ENCODE measurements around the gene ARAF.
"Not testable (repeated sequence)": the region's sequence is repeated elsewhere in the genome, so short reads cannot be mapped to it uniquely, and the experiment has no call there.

Gene ARAF

GRCh38 chrX:47584714-47585113, 23.7 kb downstream of the ARAF start:
- DNase-seq (ENCODE audit: extremely low read depth in 1 of 2, low read depth in 1 of 2): no peak

DNA sequence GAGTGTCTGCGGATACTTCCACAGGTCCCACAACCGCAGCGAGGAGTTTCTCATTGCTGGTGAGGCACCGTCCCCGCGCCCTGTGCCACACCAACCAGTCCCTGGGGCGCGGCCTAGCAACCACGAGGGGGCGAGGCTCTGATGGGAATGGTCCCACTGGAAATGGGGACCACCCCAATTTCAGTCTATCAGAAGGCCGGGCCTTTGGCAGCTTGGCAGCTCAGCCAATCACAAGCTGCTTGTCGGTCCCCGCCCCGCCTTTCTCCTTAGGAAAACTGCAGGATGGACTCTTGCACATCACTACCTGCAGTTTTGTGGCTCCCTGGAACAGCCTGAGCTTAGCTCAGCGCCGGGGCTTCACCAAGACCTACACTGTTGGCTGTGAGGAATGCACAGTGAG, 24.3 kb downstream of the ARAF start:
- no peak for DNase-seq (ENCODE audit: extremely low read depth in 1 of 2, low read depth in 1 of 2)

DNA sequence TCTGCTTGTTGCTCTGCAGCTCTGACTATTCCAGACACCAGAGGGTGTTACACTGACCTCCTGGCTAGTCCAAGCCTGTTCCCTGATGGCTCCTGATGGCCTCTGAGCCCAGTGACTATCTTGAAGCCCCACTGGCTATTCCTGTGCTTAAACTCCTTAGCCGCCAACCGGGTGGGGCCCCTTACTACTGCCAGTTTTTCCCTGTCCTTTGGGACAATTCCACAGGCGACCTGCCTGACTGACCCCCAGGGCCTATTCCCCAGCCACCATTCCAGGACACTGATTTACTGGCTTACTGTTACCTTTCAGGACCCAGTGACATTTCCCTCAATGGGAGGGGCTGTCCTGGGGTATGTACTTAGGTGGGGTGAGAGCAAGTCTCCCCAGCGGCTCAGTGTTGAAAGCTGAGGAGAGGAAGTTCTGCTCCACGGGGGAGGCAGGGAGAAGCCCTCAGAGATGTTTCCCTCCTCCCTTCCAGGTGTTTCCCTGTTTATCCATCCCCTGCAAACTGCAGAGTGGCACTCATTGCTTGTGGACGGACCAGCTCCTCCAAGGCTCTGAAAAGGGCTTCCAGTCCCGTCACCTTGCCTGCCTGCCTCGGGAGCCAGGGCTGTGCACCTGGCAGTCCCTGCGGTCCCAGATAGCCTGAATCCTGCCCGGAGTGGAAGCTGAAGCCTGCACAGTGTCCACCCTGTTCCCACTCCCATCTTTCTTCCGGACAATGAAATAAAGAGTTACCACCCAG, 25.2 kb downstream of the ARAF start:
- no peak for DNase-seq (ENCODE audit: extremely low read depth in 1 of 2, low read depth in 1 of 2)

GRCh38 chrX:47587091-47587891, 26.3 kb downstream of the ARAF start:
- no peak for DNase-seq (ENCODE audit: extremely low read depth in 1 of 2, low read depth in 1 of 2)

DNA sequence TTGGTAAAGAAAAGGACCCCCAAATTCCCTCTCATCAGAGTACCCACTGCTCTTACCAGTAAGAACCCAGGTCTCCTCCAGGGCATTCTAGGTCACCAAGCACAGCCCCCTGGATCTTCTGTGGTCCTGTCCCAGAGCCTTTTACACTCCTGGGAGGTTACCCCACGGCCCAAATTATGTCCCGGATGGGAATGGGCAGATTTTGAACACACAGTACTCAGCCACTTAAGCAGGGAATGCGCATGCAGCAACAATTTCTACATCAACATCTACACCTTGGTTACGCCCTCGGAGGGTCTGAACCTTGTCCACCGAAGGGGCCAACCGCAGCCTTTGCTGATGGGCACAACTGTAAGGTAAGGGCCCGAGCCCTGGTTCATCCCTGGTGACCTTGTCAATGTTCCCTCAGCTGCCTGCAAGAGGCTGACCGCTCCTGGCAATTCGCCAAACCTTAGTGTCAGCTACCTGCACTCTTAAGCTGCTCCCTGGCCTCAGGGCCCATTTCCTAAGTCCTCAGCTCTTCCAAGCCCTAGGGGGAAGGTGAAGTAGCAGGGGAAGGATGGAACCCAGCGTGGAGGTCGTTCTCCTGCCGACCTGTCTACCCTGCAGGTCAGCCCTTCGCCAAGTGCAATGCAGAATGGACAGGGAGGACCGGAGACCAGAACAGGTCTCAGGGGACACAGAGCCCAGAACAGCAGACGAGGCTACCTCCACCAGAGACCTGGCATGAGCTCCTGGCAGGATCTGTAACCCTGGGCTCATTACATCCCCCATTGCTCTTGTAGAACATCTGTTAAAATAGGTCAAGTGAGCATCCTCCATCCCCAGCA, 27.1 kb downstream of the ARAF start:
- DNase-seq (ENCODE audit: extremely low read depth in 1 of 2, low read depth in 1 of 2): no peak

GRCh38 chrX:47590984-47591383, 30.0 kb downstream of the ARAF start:
- DNase-seq (ENCODE audit: extremely low read depth in 1 of 2, low read depth in 1 of 2): no peak

DNA sequence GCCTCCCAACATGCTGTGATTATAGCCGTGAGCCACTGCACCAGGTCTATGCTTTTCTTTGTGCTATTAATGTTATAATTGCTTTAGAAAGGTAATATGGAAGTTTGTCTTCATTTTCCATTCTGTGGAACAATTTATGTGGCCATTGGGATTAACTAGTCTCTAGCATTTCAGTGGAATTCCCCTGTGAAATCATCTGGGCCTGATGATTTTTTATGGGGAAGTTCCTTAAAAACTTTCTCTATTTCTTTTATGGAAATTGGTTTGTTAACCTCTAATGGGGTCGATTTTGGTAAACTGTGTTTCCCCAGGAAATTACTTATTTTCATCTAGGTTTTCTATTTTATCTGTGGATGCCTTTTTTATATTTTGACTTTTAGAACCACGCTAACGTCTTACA, 32.5 kb downstream of the ARAF start:
- DNase-seq (ENCODE audit: extremely low read depth in 1 of 2, low read depth in 1 of 2): no peak

DNA sequence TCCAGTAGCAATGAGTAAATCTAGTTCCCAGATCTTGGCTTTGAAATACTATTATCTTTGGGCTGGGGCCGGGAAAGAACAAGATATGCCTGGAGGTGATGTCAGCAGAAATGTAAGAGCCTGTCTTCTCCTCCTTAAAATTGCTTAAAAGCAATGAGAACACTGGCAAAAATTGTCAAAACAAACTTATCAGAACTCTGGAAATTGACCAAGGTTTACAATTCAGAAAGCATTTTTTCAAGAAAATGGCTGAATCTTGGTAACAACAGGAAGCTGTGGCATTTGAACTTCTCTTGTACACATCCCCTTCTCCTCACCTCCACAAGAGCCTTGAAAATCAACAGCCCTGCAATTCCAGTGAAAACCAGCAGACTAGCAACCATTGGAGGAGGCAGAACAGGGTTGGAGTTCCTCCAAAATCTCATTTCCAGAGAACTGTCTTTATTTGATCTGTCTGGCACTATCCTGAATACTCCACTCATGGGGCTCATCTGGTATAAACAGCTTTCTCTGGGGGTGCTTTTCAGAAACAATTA, 34.8 kb downstream of the ARAF start:
- no peak for DNase-seq (ENCODE audit: extremely low read depth in 1 of 2, low read depth in 1 of 2)

- DNase-seq (ENCODE audit: extremely low read depth in 1 of 2, low read depth in 1 of 2): no peak
These were observed 35.3 kb downstream of the ARAF start for GRCh38 chrX:47596256-47596655.

DNA sequence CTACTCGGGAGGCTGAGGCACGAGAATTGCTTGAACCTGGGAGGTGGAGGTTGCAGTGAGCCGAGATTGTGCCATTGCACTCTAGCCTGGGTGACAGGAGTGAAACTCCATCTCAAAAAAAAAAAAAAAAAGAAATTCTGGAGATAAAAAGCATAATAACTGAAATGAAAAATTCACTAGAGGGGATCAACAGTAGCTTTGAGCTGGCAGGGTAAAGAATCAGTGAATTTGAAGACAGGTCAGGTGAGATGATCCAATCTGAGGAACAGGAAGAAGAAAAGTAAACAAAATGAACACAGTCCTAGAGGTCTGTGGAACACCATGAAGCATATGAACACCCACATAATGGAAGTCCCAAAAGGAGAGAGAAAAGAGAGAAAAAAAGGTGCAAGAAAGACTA, 36.2 kb downstream of the ARAF start:
- DNase-seq (ENCODE audit: extremely low read depth in 1 of 2, low read depth in 1 of 2): no peak

- DNase-seq (ENCODE audit: extremely low read depth in 1 of 2, low read depth in 1 of 2): not testable (repeated sequence)
These were observed 42.1 kb downstream of the ARAF start for GRCh38 chrX:47603125-47603524.

DNA sequence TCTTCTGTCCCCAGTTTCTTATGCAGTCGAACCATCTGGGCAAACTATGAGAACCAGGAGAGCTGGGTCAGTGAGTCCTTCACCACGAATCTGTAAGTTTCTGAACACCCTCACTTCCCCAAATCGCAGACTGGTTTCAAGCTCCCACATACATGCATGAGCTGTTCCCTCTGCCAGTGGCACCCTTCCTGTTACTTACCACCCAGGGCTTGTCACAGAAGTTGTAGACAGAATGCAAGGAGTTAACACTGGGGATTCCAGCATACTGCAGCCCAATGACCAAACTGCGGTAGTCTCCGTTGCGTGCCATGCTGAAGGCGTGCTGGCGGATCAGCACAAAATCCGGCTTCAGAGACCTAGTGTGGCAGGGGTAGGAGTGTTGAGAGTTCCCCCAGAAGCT, 44.0 kb downstream of the ARAF start:
- no peak for DNase-seq (ENCODE audit: extremely low read depth in 1 of 2, low read depth in 1 of 2)

DNA sequence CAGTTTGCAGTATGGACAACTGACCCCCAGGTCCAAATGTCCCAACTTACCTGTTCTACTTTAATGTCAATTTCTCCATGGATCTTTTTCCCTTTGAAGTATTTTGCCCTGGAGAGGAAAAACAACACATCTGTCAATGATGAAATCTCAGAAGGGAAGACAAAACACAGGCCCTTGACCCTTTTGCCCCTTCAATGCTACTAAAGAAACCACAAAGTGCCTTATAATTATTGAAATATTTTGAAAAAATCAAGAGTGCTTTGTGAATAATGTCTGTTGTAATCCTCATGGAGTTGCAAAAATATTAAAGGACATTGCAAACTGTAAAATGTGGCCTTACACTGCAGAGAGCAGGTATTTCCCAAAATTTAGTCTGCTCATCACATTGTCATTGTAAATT, 46.1 kb downstream of the ARAF start:
- no peak for DNase-seq (ENCODE audit: extremely low read depth in 1 of 2, low read depth in 1 of 2)

GRCh38 chrX:47608130-47608810, 47.3 kb downstream of the ARAF start:
- DNase-seq (ENCODE audit: extremely low read depth in 1 of 2, low read depth in 1 of 2): no peak

DNA sequence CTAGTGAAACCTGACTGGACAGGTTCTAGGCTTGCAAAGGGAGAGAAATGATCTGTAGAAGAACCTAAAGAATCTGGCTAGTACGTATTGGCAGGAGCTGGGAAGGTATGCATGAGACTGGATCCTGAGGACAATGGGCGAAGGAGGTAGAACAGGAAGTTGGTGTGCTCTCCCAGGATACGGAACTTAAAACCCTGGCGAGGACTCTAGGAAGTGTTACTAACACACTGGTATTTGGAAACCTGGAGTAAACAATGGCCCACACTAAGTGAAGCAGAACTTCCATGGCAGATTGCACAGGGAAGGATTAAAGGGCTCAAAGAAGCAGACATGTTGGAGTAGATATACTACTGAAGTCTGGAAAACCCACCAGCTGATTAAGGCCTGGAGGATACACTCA, 49.5 kb downstream of the ARAF start:
- DNase-seq (ENCODE audit: extremely low read depth in 1 of 2, low read depth in 1 of 2): no peak

GRCh38 chrX:47611489-47611888, 50.5 kb downstream of the ARAF start:
- no peak for DNase-seq (ENCODE audit: extremely low read depth in 1 of 2, low read depth in 1 of 2)

- DNase-seq (ENCODE audit: extremely low read depth in 1 of 2, low read depth in 1 of 2): no peak
These were observed 50.9 kb downstream of the ARAF start for GRCh38 chrX:47611926-47612325.

GRCh38 chrX:47612418-47612817, 51.4 kb downstream of the ARAF start:
- DNase-seq (ENCODE audit: extremely low read depth in 1 of 2, low read depth in 1 of 2): no peak

GRCh38 chrX:47613082-47613481, 52.1 kb downstream of the ARAF start:
- DNase-seq (ENCODE audit: extremely low read depth in 1 of 2, low read depth in 1 of 2): no peak

DNA sequence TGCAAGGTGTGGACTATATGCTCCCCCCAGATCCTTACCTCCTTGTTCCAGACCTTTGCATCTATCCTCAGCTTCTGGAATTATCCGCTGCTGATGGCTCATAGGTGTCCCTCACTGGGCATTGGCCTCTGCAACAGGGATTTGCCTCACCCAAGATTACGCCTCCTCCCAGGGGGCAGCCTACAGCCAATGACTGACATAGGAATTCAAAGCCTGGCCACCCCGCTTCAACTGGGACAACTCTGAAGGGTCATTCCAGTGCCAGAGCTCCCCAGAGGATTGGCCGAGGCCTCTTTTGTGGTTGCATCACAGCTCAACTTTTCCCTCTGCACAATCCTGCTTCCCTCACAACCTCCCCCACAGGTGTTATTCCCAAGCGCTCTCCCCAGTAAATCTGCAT, 53.6 kb downstream of the ARAF start:
- DNase-seq (ENCODE audit: extremely low read depth in 1 of 2, low read depth in 1 of 2): no peak
